GM21381 (cell line): ENCODE data around the gene WNT9B.
"Not testable (repeated sequence)": the region's sequence is repeated elsewhere in the genome, so short reads cannot be mapped to it uniquely, and the experiment has no call there.

Experiments used
- ATAC-seq: cut with Tn5 transposase; IDR thresholded peaks from one replicate; pipeline ENCODE4 v1.9.1; 2021; ENCODE audit warnings: mild to moderate bottlenecking, moderate library complexity; ENCODE audit not compliant: unreplicated experiment

Gene WNT9B

DNA sequence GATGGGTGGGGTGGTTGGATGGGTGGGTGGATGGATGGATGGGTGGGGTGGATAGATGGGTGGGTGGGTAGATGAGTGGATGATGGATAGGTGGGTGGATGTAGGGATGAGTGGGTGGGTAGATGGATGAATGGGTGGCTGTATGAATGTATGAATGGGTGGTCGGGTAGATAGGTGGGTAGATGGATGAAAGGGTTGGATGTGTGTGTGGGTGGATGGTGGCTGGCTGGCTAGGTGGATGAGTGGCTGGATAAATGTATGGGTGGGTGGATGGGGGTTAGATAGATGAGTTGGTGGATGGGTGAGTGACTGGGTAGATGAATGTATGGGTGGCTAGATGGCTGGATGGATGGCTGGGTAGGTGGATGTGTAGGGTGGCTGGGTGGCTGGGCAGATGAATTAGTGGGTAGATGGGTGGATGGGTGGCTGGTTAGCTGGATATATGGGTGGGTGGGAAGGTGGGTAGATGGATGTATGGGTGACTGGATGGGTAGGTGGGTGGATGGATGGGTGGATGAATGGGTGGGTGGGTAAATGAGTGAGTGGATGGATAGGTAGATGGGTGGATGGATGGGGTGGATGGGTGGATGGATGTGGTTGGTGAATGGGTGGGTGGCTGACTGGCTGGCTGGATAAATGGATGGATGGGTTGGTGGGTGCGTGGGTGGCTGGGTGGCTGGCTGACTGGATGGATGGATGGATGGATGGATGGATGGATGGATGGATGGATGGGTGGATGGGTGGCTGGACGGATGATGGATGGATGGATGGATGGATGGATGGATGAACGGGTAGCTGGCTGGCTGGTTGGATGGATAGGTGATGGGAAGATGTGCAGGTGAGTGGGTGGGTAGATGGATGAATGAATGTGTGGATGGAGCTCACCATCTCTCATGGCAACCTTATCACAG, 52.6 kb downstream of the WNT9B start:
- ATAC-seq, result no peak

DNA sequence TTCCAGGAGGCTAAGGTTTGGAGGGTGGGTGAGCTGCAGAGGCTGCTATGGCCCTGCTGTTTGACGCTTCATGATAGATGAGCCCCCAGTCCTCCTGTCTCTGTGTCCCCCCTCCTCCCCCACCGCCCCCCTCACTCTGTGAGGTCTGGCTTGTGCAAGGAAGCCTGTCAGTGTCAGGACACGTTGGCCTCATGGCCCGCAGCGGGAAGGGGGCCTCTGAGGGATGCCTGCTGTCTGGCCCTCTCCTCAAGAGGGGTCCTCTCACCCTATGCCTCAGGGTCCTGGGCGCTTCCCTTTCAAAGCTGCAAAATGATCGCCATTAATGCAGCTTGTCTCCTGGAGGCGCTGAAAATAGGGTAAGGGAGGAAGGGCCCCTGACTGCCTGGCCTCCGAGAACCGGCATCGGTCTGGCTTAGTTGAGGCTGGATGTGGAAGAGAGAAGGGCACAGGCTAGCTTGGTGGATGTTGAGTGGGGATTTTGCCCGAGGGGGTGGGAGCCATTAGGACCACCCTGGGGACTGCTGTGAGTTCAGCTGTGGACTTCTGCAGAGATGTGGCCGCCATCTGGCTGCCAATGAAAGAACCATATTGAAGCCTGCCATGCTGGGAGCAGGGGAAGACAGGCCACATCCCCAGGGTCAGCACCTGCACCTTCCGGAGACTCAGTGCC, 56.8 kb downstream of the WNT9B start:
- ATAC-seq, result no peak

DNA sequence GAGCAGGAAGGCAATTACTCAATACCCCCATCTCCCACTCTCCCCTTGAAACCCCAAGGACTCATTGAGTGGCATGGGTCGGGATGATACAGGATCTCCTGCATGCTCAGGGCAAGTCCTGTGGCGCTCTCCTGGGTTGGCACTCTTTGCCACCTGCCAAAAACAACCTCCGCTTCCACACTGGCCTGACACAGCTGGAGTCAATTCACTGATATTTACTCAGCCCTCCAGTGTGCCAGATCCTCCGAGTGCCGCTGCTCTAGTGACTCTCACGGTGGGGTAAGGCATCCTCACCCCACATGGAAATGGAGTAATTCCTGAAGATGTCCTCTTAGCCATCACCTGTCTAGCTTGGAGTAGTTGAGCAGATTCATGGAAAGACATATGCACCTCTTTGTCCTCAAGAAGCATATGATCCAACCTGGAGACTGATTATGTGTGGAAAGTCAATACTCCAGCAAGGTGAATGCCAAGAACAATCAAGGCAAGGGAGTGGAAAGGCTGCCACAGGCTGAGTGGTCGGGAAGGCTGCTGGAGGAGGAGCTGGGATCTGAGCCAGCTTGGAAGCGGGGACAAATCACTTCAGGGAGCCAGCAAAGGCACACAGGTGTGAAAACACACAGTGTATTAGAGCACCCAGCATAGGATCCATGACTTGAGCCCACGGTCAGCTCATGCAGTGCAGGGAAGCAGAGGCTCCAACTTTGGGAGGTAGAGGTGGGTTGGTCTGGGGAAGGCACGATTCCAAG, 59.0 kb downstream of the WNT9B start:
- ATAC-seq, result no peak

DNA sequence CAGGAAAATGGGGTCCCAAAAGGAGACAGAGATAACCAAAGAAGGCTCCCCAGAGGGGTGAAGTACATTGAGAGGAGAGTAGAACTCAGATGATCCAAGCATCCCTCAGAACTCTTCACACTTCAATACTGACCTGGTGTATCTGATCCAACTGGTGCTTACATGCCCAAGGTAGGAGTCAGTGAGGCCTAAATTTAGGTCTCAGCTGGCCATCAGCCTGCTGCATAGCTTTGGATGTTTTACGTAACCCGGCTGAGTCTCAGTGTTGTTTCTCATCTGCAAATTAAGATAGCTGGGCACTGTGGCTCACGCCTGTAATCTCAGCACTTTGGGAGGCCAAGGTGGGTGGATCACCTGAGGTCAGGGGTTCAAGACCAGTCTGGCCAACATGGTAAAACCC, 59.9 kb downstream of the WNT9B start:
- no peak for ATAC-seq

DNA sequence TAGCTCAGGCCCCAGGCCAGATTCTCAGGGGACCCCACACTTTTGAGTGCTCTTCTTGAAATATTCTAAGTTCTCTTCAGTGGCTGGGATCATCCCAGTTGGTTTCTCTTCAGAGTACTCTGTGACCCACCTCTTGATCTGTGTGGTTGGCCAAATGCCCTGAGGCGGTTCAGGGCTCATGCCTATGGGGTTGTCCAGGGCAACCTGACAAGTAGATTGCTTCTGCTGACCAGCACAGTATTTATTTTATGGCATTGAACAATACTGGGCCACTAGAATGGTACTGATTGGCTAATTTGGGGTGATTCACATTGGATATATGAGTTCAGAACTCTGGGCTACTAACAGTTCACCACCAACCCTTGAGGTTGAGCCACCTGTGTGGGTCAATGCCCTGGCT, 64.2 kb downstream of the WNT9B start:
- ATAC-seq, result no peak

DNA sequence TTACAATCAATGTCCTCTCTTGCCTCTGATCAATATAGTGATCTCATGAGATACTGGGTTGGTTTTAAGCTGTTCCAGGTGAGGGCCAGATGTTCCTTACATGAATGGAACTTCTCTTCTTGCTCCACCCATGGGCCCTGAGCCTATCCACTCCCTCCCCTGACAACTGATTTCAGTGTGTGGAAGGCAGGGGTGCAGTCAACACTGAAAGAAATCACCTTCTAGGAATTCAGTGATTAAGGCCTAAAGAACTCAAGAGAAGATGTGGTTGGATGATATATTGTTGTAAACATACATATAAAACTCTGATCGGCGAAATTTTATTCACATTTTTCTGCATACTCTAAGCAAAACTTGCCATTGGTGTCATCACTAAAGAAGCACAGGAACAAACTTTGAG, 64.8 kb downstream of the WNT9B start:
- no peak for ATAC-seq

DNA sequence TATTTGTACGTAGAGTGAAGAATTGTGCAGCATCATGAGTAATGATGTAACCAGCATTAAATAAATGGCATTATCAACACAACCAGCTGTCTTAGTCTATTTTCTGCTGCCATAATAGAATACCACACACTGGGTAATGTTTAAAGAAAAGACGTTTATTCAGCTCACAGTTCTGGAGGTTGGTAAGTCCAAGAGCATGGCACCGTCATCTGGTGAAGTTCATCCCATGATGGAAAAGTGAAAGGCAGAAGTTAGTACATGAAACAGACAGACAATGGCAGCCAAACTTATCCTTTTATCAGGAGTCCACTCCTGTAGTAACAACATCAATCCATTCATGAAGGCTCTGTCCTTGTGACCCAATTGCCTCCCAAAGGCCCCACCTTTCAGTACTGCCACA, 65.2 kb downstream of the WNT9B start:
- ATAC-seq, result no peak

DNA sequence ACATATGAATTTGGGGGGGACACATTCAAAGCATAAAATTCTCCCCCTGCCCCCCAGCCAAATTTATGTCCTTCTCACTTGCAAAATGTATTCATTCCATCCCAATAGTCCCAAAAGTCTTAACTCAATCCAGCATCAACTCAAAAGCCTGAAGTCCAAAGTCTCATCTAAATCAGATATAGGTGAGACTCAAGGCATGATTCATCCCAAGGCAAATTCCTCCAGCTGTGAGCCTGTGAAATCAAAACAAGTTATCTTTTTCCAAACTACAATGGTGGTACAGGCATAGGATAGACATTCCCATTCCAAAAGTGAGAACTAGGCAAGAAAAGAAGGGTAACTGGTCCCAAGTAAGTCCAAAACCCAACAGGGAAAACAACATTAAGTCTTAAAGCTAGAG, 65.7 kb downstream of the WNT9B start:
- no peak for ATAC-seq

DNA sequence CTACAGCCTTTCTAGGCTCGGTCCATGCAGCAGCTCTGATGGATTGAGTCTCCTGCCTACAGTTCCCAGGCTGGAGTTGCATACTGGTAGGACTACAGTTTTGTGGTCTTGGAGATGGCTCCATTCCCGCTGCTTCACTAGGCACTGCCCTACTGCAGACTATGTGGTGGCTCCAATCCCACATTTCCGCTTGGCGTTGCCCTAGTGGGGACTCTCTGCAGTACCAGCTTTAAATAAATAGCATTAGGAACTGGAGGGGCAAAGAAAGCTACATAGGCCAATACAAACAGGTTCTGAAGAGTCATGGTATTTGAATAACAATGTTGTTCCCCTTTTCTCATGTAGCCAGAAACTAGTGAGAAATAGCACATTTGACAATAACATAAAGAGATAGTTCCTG, 66.1 kb downstream of the WNT9B start:
- ATAC-seq, result no peak

DNA sequence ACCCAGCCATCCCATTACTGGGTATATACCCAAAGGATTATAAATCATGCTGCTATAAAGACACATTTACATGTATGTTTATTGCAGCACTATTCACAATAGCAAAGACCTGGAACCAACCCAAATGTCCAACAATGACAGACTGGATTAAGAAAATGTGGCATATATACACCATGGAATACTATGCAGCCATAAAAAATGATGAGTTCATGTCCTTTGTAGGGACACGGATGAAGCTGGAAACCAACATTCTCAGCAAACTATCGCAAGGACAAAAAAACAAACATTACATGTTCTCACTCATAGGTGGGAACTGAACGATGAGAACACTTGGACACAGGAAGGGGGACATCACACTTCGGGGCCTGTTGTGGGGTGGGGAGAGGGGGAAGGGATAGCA, 70.6 kb downstream of the WNT9B start:
- ATAC-seq, result not testable (repeated sequence)

DNA sequence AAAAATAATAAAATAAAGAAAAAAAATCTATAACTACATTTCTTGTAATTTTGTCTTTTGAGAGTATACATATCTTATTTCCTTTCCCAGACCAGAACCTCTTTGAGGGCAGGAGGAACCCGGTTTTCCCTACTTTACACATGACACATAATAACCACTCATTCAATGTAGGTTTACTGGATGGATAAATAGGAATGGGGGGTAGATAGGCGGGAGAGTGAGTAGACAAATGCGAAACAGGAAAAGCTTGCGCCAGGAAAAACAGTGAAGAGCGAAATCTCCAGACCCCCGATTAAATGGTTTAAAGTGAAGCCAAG, 71.1 kb downstream of the WNT9B start:
- ATAC-seq, result no peak

DNA sequence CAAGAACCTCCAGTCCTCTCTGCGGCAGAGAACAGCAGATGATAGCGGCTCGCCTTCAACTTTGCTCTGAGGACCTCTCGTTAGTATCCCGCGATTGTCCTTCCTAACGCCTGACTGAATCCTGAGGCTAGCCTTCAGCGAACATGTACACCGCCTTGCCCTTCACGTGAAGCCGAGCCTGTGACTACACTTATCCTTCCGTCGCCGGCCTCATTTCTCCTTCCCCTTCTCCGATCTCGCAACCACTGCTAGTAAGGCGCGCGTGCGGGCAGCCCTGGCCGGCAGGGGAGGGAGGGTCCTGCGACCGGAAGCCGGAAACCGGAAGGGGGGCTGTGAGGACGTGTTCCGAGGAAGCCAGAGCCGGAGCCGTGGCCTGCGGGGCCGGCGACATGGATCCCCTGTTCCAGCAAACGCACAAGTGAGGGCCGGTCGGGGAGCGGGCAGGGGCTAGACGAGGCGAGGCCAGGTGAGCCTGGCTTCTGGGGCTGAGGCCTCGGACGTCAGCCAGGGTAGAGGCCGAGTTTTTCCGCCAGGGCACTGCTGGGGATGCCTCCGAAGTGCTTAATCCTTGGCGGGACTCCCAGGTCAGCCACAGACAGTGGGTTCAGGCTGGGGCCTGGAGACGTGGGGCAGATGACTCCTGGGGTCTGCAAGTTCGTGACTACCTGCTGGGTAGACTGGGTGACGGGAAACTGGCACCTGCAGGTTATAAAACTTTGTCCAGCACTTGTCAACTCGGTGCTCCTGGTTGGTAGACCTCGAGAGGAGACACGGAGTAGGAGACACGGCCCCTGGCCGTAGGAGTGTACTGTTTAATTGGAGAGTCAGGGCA, 71.6 kb downstream of the WNT9B start, which contains the start of gene GOSR2:
Gene GOSR2, plus strand, starts transcription at position 357 of the 832 bp plus-strand sequence. Its CDS starts 33 bp downstream, at position 390.
- ATAC-seq, result peak; percentile 93

DNA sequence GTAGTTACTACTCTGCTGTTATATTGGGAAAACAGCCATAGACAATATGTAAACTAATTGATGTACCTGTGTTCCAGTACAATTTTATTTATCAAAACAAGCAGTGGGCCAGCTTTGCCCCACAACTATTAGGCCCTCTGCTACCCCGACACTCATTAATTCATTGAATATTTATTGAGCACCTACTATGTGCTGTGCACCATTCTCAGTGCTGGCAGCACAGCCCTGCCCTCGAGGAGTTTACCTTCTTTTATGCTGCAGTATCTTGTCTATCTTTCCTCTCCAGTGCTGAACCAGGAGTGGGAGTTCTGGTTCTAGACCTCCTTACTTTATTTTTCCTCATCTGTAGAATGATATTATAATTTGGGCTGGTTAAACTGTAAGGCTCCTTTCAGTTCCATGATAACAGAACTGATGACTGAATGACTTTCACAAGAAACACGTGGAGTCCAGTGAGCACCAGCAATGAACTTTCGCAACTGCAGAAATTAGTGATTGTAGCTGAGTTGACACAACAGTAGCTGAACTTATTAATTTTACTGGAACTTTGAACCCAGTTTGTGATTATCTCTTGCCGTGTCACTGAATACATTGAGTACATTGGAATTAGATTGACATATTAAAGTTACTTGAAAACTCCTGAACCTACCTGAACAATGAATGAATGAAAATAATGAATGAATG, 73.9 kb downstream of the WNT9B start:
- ATAC-seq, result no peak

DNA sequence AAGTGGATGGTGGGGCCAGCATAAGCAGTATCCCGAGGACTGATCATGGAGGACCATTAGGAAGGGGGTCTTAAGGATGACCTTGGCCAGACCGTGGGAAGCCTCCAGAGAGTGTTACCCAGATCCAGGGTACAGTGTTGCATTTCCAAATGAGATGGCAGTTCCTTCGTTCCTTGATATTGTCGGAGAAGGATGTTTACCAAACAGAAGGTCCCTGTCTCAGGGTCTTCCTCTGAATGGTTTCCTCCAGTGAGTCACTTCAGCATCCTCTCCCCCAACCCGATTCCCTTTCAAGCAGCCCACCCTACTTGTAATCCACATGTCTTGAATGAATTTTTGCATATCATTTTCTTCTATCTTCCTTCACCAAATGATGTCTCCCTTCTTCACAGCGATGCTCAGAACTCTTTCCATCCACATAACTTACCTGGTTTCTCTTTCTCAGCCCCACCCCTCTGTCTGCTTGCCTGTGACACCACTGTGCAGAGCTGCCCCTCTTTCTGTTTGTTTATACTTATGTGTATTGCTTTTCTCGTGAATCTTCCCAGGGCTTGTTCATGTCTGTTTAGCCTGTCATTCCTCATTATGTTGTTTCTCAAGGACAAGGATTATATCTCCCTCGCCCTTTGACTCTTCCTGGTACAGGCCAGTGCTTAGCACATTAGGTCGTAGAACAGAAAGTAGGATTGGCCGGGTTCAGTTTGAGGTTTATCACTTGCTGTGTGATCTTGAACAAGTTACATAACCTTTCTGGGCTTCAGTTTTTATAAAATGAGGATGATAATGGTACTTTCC, 77.3 kb downstream of the WNT9B start:
- no peak for ATAC-seq

DNA sequence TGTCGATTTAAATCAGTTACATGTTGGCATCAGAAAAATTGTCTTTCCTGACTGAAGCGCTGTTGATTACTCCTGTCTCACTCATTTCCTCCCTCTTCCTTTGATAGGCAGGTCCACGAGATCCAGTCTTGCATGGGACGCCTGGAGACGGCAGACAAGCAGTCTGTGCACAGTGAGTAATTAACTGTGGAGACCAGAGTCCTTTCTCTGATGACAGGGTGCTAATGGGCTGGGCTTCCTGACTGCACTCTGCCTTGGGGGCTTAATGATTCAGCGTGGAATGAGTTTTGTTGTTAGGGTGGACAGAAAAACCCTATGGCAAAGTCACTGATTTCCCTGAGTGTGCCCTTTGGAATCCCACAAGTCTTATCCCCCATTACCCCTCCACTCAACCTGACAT, 78.0 kb downstream of the WNT9B start:
- no peak for ATAC-seq

DNA sequence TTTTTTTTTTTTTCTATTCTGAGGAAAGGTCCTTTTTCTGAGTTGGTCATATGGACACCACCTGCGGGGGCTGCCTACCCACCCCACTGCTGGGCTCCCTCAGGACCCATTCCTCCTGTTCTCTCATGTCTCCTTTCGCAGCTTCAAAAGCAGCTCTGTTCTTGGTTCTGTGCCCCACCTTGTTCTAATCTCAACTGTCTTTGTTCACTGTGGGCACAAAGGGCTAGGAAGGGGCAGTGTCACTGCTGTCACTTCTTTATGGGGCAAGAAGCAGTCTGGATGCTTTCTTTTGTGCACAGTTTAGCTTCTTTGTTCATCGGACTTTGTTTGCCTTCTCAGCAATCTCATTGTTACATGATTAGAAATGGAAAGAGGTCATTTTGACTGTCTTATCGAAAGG, 78.7 kb downstream of the WNT9B start:
- ATAC-seq, result no peak

DNA sequence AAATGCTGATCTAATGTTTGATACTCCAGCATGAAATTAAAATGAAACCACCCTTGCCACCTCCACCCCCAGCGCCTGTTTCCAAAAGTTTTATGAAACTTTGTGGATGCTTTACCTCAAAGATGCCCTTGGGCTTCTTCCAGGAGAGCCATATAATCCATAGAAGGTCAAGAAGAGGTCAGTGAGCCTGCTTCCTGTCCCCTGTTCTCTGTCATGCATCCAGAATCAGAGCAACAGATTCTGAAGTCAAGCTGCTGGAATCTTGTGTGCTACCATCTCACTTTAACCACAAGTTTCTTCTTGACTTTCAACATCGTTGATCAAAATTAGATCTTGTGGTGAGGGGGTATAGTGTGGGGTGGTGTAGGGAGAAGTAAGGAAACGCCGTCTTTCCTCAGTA, 80.2 kb downstream of the WNT9B start:
- no peak for ATAC-seq

DNA sequence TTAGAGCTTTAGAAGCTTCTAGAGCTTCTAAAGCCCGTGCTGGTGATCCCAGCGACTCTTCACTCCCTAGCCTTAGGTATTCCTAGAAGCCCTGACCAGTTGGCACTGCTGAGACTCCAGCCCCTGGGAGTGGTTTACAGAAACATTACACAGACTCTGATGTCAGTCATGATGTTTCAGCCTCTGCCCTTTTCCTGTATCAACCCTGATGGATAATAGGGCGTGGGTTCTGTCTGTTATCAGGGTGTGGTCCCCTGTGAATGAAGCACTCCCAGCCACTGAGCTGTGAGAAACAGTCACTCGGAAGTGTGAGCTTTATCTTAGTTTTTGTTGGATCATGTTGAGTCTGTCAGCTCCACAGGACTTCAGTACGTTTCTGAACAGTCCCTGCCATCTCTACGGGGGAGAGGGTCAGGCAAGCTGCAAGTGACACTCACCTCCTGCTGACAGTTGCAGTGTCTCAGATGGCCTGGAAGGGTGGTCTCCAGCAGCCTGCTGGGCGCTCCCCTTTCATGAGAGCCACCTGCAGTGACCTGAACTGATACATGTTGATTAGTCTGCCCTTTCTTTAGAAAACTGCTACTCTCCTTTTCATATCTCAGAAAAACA, 84.4 kb downstream of the WNT9B start:
- no peak for ATAC-seq
